VCaP (cell line): ENCODE measurements around the gene RABGGTA.

Source experiments
- H3K27ac ChIP-seq: fragments of 450-650 bp; 2 replicates; pipeline ENCODE4 v1.5.1; 2017
- TF ChIP-seq, protein P1 (sequence below): fragments of 450-650 bp; conservative IDR thresholded peaks from 2 replicates; pipeline ENCODE4 v1.5.1; 2017; ENCODE audit warnings: mild to moderate bottlenecking, moderate library complexity

The RABGGTA gene

DNA sequence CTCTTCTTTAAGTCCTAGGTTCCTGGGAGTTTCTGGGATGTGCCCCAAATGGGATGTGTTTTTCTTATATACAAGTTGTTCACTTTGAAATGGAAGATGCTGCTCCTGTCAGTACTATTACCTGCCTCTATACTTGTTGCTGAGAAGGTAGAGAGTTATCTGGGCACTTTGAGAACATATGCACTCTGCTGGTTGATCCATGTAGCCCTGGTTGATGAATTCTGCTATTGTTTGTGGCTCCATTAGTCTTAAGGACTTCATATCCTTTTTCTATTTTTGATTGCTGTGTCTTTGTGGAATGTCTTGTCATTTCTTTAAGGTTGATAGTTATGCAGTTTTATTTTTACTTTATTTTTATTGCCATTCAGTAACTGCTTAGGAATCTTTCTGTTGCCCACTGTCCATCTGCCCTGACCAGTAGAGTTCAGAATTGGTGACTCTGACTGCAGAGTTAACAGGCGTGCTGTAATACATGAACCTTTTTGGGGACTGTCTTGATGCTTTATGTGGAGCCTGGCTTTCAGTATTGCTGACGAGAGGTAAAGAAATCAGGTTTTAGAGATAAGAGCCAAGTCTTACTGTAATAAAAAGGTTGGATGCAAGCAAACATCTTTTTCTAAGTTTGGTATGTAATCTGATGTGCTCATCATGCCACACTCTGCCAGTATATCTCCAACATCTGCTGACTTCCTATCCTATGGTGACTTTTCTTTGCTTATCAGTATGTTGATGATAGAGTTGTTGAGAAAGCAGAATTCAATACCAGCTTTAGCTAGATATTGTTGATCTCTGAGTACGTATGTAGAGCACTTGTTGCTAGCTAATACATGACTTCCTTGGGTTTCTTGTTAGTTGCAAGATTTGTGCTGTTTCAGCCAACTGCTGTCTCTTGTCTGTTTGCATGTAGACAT, 37.0 kb downstream of the RABGGTA start:
- TF ChIP-seq, protein P1, sequence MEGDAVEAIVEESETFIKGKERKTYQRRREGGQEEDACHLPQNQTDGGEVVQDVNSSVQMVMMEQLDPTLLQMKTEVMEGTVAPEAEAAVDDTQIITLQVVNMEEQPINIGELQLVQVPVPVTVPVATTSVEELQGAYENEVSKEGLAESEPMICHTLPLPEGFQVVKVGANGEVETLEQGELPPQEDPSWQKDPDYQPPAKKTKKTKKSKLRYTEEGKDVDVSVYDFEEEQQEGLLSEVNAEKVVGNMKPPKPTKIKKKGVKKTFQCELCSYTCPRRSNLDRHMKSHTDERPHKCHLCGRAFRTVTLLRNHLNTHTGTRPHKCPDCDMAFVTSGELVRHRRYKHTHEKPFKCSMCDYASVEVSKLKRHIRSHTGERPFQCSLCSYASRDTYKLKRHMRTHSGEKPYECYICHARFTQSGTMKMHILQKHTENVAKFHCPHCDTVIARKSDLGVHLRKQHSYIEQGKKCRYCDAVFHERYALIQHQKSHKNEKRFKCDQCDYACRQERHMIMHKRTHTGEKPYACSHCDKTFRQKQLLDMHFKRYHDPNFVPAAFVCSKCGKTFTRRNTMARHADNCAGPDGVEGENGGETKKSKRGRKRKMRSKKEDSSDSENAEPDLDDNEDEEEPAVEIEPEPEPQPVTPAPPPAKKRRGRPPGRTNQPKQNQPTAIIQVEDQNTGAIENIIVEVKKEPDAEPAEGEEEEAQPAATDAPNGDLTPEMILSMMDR = no peak
- no peak overlapping the region; the same call in 1 of the 2 replicates for H3K27ac ChIP-seq

GRCh38 chr14:24233538-24233866, 37.9 kb downstream of the RABGGTA start:
- TF ChIP-seq, protein P1 = no peak
- peak overlapping the region; percentile 85 for H3K27ac ChIP-seq

DNA sequence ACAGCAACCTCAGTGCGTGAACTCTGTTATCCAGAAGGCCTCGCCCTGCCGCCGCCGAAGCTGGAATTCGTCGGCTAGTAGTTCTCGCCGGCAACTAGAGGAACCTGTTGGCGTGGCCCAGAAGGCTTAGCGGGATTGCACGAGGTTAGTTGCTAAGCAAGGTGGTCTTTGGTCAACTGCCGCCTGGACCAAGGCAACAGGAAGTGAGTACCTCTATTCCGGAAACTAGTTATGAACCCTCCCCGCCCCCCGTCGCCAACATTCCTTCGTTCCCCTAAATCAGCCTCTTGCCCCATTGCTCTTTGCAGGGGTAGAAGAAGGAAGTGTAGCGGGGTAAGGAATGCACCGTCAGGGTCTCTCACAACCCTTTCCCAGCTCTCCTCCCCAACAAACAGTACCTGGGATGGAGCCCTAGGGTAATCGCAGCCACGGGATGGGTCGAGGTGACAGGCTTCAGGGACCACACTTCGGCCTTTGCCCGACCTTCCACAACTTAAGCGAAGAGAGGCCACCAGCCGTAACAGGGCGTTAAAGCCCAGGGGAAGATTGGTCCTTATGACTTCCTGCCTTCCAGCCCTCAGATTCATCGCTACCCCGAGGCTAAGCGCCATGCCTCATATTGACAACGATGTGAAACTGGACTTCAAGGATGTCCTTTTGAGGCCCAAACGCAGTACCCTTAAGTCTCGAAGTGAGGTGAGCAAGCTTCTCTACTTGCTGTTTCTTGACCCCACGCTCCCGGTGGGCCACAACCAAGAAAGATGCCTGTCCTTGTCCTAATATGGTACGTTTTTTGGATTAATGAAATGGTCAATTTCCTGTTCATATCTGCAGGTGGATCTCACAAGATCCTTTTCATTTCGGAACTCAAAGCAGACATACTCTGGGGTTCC, 38.5 kb downstream of the RABGGTA start, which contains the start of gene GMPR2:
GMPR2 (plus strand) TSS at position 285 of the 893 bp plus-strand sequence; CDS start at position 610, 325 bp downstream.
- H3K27ac ChIP-seq = peak within 1 kb of the TSS; percentile 85
- TF ChIP-seq, protein P1 = no peak

- peak within 1 kb of the TSS; percentile 85 for H3K27ac ChIP-seq
- TF ChIP-seq, protein P1 = no peak
These were observed 39.2 kb downstream of the RABGGTA start, which contains the start of gene NEDD8 for GRCh38 chr14:24232121-24232644. NEDD8 (minus strand) TSS chr14:24232367; CDS start chr14:24232267, 100 bp downstream.

DNA sequence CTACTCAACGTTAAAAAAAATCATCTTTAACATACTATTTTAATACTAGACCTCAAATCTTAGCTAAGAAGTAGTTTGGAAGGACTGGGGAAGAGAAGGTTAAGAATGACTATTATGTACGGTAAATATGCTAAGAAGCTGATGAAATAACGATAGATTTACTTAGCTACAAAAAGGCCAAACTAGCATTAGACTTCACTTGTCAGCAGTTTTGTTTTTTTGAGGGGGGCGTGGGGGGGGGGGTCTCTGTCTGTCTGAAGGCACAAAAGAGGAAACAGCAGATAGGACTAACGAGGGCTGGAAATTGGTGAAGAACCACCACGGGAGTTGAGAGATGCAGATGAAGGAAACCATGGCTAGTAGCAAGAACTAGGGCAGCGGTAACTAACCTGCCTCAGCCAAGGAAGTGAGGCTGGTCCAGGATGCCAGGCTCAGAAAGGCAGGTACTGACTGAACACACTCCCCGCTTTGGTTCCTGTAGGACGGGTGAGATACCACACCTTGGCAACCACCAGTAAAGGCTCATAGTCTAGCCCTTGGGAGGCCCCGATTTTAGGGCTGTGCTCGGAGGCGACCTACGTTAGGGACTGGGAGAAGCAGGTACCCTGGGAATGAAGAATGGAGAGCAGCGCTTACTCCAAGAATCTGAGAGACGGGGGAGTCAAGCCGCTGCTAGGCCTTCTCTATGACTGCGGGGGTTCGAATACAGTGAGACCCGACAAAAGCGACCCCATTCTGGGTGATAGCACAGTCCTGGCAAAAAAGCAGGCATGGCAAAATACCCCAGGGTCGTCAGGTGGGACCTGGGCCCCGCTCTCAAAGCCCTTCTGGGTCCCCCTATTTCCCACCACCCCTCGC, 39.9 kb downstream of the RABGGTA start:
- TF ChIP-seq, protein P1 = no peak
- peak overlapping the region; percentile 85 for H3K27ac ChIP-seq

- TF ChIP-seq, protein P1 = no peak
- H3K27ac ChIP-seq = no peak overlapping the region
These were observed 42.5 kb downstream of the RABGGTA start for GRCh38 chr14:24228902-24229301.
